HAP-1 (cell line): ENCODE results near the gene TDRD6.
"Not testable (repeated sequence)": the region's sequence is repeated elsewhere in the genome, so short reads cannot be mapped to it uniquely, and the experiment has no call there.

Experiments
- DNase-seq, 2 experiments: peaks; one replicate each; pipeline ENCODE4 v3.0.0-alpha.2; 2016 to 2020; ENCODE audit warnings: low spot score in 2 of 2
- H3K27me3 ChIP-seq: fragments of 250-450 bp; sonication (Bioruptor Pico); 2 replicates; pipeline ENCODE4 v1.5.1; 2020; ENCODE audit warnings: low read depth, mild to moderate bottlenecking, moderate library complexity
- H3K36me3 ChIP-seq: fragments of 250-450 bp; sonication (Bioruptor Pico); replicated peaks from 2 replicates; pipeline ENCODE4 v1.5.1; 2020; ENCODE audit warnings: mild to moderate bottlenecking
- H3K4me1 ChIP-seq: fragments of 250-450 bp; sonication (Bioruptor Pico); 2 replicates; pipeline ENCODE4 v1.5.1; 2020; ENCODE audit warnings: mild to moderate bottlenecking
- H3K4me3 ChIP-seq: fragments of 250-450 bp; sonication (Bioruptor Pico); 2 replicates; pipeline ENCODE4 v1.5.1; 2020; ENCODE audit warnings: mild to moderate bottlenecking, moderate library complexity
- H3K9me3 ChIP-seq: fragments of 250-450 bp; sonication (Bioruptor Pico); 2 replicates; pipeline ENCODE4 v1.5.1; 2020; ENCODE audit warnings: mild to moderate bottlenecking, moderate library complexity
- in situ Hi-C: fragments of 300-500 bp; cut with MboI; formaldehyde crosslinking; loops from 3 replicates; pipeline ENCODE4 v1.14.3; 2020; ENCODE audit warnings: low sequenced_read_pairs, inconsistent platforms, mixed read lengths

TDRD6 gene

DNA sequence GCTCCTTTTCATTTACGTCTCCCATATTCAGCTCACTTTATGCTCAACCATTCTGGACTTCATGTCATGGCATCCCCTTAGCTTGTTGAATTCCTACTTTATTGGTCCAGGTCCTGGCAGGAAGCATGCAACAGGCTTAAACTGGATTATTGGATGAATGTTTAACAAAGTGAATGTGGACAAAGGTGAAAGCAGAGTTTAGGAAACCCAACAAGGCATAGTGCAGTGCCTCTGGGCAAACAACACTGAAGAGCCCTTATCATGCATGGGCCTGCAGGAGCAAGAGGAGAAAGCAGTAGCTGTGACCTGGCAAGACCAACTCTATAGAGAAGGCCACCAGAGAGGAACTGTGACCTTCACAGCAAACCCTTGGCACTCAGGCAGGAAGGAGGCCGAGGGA lies 53.8 kb downstream of the TDRD6 start:
- Histone ChIP-seq H3K4me3 (no peak overlapping the region), H3K27me3 (peaks cover under 1% of the 10 kb centered on the region), H3K4me1 (no peaks in the 10 kb centered on the region), H3K36me3 (no peaks in the 10 kb centered on the region), H3K9me3 (no peaks in the 10 kb centered on the region)
- in situ Hi-C loops: no loop called here
- no peak for DNase-seq

DNA sequence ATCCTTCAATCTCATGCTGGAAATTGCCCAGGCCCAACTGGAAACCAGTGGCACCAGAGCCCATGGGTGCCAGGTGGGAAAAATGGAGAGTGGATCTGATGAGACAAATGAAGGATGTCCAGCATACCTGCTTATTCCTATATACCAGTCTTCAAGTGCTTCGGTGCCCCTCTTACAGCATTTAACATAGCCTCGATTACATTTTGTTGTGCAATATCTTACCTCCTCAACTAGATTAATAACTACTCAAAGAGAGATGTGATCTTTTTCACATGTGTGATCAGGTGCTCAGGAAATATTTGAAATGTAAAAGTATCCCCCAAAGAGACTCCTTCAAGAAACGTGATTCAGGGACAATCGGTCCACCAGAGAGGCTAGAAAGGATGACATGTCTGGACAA lies 54.2 kb downstream of the TDRD6 start:
- Histone ChIP-seq H3K4me3 (no peak overlapping the region), H3K27me3 (no peaks in the 10 kb centered on the region), H3K4me1 (no peaks in the 10 kb centered on the region), H3K9me3 (no peaks in the 10 kb centered on the region), H3K36me3 (no peaks in the 10 kb centered on the region)
- no peak for DNase-seq
- in situ Hi-C loops: no loop called here

GRCh38 chr6:46743425-46744158 lies 55.9 kb downstream of the TDRD6 start:
- Histone ChIP-seq H3K9me3 (no peaks in the 10 kb centered on the region), H3K36me3 (no peaks in the 10 kb centered on the region), H3K27me3 (no peaks in the 10 kb centered on the region), H3K4me3 (no peak overlapping the region), H3K4me1 (no peaks in the 10 kb centered on the region)
- no peak for DNase-seq
- in situ Hi-C loops: no loop called here

- H3K36me3 ChIP-seq, H3K9me3 ChIP-seq, H3K4me1 ChIP-seq, DNase-seq, H3K27me3 ChIP-seq, H3K4me3 ChIP-seq, in situ Hi-C loops: not testable (repeated sequence)
Measured at GRCh38 chr6:46744159-46744725, 56.6 kb downstream of the TDRD6 start.

DNA sequence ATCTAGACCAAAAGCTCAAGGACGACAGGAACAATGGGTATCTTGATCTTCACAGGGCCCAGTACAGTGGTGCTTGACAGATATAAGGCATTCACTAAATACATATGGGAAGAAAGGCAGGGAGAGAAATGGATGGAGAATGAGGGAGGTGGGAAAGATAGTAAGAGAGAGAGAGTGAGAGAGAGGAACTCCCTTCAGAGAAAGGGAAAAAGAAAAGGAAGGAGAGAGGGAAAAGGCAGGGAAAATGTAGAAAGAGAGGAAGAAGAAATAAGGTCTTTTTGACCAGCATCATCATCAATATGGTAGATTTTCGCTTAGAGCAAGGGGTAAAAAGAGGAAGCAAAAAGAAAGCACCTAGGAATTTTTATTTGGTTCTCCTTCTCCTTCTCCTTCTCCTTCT lies 58.3 kb downstream of the TDRD6 start:
- Histone ChIP-seq H3K9me3 (no peaks in the 10 kb centered on the region), H3K4me3 (no peak overlapping the region), H3K36me3 (no peaks in the 10 kb centered on the region), H3K27me3 (no peaks in the 10 kb centered on the region), H3K4me1 (no peaks in the 10 kb centered on the region)
- in situ Hi-C loops: no loop called here
- no peak for DNase-seq

GRCh38 chr6:46746696-46747095 lies 59.0 kb downstream of the TDRD6 start, which contains the start of gene ANKRD66:
TSS of gene ANKRD66 (plus strand) at chr6:46746933. CDS start at chr6:46751949, 5,016 bp downstream.
- H3K9me3 ChIP-seq: no peaks in the 10 kb centered on the region

DNA sequence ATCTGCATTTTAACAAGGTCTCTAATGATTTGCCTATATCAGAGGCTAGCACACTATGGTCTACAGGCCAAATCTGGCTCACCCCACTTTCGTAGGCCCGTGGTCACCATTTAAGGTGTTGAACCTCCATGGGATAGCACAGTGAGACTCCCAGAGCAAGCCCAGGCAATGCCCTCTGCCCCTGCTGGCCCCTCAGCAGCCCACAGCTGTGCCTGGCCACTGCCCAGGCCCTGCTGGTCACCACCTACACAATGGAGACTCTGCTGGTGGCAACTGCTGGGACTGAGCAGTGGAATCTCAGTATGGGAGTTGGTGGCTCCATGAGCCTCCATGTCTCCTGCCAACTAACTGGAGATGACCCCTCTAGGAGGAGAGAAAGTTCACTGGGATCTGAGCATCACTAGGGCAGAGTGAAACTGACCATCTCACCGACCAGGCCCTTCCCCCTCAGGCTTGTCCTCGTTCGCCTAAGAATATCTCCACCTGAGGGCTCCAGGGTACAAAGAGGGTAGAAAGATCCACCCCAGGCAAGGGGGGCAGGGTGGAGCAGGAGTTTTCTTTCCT lies 61.3 kb downstream of the TDRD6 start:
- no peaks in the 10 kb centered on the region for H3K9me3 ChIP-seq
- in situ Hi-C loops: no loop called here

More at GRCh38 chr6:46746696-46747095, 59.0 kb downstream of the TDRD6 start, which contains the start of gene ANKRD66:
- no peak for DNase-seq
- in situ Hi-C loops: no loop called here
- no peaks in the 10 kb centered on the region for H3K36me3 ChIP-seq
- no peaks in the 10 kb centered on the region for H3K4me1 ChIP-seq
- no peaks in the 10 kb centered on the region for H3K27me3 ChIP-seq
- H3K4me3 ChIP-seq: no peak within 1 kb of the TSS

DNA sequence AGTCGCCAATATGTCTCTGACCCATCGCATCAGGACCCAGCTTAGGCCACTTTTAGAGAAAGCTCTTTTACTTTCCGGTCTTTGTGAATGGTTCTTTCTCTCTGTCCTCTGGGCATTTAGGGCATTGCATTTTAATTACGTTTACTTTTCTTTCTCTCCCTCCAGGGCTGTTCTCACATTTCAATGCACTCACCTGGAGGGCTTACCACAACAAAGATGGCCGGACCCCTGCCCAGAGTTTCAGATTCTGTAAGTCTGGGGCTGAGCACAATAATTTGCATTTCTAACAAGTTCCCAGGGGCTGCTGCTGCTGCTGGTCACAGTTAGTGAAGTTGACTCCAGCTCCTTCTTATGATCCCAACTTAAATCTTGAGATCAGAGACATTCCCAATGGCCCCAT lies 62.0 kb downstream of the TDRD6 start:
- no peak overlapping the region for H3K4me3 ChIP-seq
- no peaks in the 10 kb centered on the region for H3K4me1 ChIP-seq
- H3K27me3 ChIP-seq: peaks cover 3% of the 10 kb centered on the region; the same call in 1 of the 2 replicates
- no peaks in the 10 kb centered on the region for H3K9me3 ChIP-seq
- in situ Hi-C loops: no loop called here
- no peaks in the 10 kb centered on the region for H3K36me3 ChIP-seq
- no peak for DNase-seq

More for the DNA sequence above, 61.3 kb downstream of the TDRD6 start:
- no peak for DNase-seq
- Histone ChIP-seq H3K36me3 (no peaks in the 10 kb centered on the region), H3K4me3 (no peak overlapping the region), H3K4me1 (no peaks in the 10 kb centered on the region), H3K27me3 (no peaks in the 10 kb centered on the region)

GRCh38 chr6:46751658-46752057 lies 64.0 kb downstream of the TDRD6 start:
- in situ Hi-C loops: no loop called here
- H3K27me3 ChIP-seq: peaks cover 3% of the 10 kb centered on the region; the same call in 1 of the 2 replicates
- H3K36me3 ChIP-seq: no peaks in the 10 kb centered on the region
- no peaks in the 10 kb centered on the region for H3K4me1 ChIP-seq
- H3K9me3 ChIP-seq: no peaks in the 10 kb centered on the region
- no peak overlapping the region for H3K4me3 ChIP-seq
- no peak for DNase-seq
